Posterior cingulate gyrus (tissue), 11 donors: ENCODE measurements around the gene TUB.

Source experiments
- DNase-seq, 10 donors: peaks; one replicate each; pipeline versions ENCODE4 v3.0.0 to v3.0.0-alpha.2; 2020 to 2021; ENCODE audit warnings: mixed read lengths in 3 of 10
- intact Hi-C: fragments of 100-400 bp; cut with DNase I; formaldehyde crosslinking; loops from one replicate; pipeline ENCODE4 v1.15.1; 2023

TUB gene

GRCh38 chr11:8086571-8086970, 5.6 kb downstream of the TUB start:
- intact Hi-C loops = loop anchor here (10.0 kb wide), 1 partner anchor 192 kb away; no protein-coding TSS in a partner anchor

DNA sequence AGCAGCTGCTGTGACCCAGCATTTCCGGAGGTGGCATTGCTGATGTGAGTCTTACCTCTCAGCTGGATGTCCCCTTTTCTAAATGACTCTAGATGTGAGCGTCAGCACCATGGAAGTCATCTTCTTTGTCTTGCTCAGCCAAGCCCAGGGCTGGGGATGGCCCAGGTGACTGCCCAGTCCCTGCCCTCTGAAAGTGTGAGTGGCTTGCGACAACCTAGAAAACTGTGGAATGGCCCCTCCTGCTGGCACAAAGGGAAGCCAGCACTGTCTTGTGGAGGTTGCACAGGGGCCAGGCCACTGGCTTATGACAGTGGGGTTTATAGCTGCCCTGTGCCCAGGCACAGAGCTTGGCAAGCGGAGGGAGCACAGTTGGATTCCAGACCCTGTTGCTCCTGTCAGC, 6.2 kb downstream of the TUB start:
- intact Hi-C loops = loop anchor here (10.0 kb wide), 1 partner anchor 192 kb away; no protein-coding TSS in a partner anchor
- peak in 1 of 10 donors; percentile 69 for DNase-seq

More at GRCh38 chr11:8086571-8086970, 5.6 kb downstream of the TUB start:
- DNase-seq = no peak

- intact Hi-C loops = loop anchor here (10.0 kb wide), 1 partner anchor 193 kb away; no protein-coding TSS in a partner anchor
- peak in 1 of 10 donors; percentile 36 for DNase-seq
These were observed 6.7 kb downstream of the TUB start for GRCh38 chr11:8087756-8088155.

GRCh38 chr11:8089791-8090510, 8.9 kb downstream of the TUB start:
- DNase-seq = peak in 2 of 10 donors; percentile 63 to 81
- intact Hi-C loops = loop anchor here (10.0 kb wide), 1 partner anchor 195 kb away; no protein-coding TSS in a partner anchor

- DNase-seq = peak in 5 of 10 donors; percentile 56 to 87 (median 63)
- intact Hi-C loops = no loop called here
These were observed 9.7 kb downstream of the TUB start for GRCh38 chr11:8090756-8091155.

DNA sequence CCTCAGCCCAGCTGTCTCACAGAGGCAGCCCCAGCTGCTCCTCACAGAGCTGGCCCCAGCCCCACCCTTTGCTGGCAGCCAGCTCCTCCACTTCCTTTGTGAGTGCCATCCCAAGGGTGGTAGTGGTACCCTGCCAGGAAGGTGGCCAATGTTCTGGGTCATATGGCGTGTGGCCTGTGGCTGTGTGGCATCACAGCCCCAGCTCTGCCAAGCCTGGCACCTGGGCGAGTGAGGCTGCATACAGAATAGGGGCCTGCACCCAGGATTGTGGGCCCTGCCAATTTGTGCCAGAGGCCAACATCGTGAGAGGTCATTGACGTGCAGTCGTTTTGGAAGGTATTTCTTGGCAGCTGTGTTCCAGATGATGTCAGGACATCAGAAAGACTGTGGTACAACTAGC, 10.7 kb downstream of the TUB start:
- intact Hi-C loops = no loop called here
- peak in 1 of 10 donors; percentile 68 for DNase-seq

DNA sequence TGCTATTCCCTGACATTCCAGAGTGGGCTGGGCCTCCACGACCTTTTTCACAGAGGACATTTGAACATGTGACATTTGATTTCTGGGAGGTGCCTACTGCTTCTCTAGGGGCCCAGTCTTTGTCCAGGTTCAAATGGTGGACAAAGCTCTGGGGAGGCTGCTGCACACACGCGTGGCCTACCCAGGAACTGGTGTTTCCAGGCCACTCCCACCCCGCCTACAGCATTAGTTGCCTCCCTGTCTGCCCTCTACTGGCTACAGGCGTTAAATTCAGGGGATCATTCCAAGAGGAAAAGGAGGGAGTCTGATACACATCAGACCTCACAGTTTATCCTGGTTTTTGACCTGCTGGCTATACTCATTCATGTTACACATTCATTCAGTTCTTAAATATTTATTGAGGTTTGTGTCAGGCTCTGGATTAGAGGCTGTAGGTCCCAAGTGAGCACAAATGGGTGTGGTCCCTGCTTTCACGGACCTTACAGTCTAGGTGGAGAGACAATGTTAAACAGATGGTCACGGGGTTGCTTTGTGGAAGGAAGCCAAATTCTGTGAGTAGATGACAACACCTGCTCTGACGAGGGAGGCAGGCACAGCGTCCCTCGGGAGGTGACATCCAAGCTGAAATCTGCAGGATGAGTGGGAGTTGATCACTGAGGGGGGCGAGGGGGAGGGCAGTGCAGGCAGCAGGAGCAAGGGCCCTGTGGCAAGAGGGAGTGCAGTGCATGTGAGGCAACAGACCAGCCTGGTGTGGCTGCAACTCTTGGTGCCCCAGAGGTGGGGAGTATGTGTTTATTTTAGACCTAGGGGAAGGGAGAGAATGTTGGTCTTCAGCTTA, 11.8 kb downstream of the TUB start:
- intact Hi-C loops = no loop called here
- DNase-seq = peak in 5 of 10 donors; percentile 50 to 88 (median 66)

GRCh38 chr11:8093931-8094575, 13.0 kb downstream of the TUB start:
- DNase-seq = peak in 1 of 10 donors; percentile 71
- intact Hi-C loops = no loop called here

DNA sequence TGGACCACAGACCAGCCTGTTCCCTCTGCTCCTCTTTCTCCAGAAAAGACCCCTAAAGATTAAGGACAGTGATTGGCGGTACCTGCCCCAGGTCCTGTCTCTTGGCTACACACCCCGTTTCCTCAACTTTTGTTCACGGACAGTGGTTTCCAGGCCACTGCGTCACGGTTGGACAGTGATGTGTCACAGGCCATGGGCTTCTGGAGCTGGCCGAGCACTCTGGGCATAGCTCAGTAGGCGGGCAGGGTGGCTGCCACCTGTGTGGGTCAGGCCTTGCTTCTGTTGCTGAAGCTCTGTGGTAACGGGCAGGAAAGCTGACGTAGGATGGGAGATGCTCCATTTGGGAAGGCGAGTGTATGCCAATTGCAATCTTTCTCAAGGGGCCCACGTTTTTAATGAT, 13.6 kb downstream of the TUB start:
- DNase-seq = peak in 2 of 10 donors; percentile 62 to 80
- intact Hi-C loops = no loop called here

- intact Hi-C loops = no loop called here
- peak in 1 of 10 donors; percentile 83 for DNase-seq
These were observed 14.4 kb downstream of the TUB start for GRCh38 chr11:8095371-8095770.

DNA sequence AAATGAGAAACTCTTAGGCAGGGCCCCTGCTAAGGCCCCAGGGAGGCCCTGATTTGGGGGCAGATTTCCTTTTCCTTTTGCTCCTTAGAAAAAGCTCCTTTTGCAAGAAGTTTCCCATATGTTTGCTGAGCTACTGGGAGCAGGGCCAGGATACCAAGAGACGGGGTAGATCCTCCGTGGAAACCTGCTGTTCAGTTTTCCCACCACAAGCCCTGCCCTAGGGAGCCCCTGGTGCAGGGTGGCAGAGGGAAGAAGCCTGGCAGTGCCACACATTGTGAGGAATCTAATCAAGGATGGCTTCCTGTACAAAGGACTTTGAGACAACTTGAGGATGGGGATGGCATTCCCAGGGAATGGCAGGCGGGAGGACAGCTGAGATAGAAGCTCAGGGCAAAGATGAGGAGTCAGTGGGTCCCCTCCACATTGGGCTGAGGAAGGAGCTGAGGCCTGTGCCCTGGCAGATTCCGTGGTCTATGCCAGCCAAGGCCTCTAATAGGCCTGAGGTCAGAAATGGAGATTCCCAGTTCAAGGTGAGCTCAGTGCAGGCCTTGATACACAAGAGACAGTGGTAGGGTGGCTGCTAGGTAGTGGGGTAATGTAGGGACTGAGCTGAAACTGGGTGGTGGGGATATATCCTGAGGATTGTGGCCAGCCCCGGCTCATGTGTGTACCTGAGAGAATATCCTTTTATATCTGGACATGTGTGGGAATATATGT, 15.0 kb downstream of the TUB start:
- DNase-seq = peak in 2 of 10 donors; percentile 54 to 77
- intact Hi-C loops = no loop called here

- peak in 1 of 10 donors; percentile 67 for DNase-seq
These were observed 15.6 kb downstream of the TUB start for GRCh38 chr11:8096575-8096974.

DNA sequence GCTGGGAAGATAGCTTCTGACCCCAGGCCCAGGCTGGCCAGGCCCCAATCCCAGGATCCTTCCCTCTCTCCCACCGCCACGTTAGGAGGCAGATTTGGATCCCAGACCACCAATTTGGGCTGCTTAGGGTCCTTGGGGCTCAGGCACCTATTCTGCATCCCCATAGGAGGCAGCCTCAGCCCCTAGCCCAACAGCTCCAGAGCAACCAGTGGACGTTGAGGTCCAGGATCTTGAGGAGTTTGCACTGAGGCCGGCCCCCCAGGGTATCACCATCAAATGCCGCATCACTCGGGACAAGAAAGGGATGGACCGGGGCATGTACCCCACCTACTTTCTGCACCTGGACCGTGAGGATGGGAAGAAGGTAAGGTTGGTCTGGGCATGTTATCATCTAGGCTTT, 16.1 kb downstream of the TUB start:
- peak in 2 of 10 donors; percentile 47 to 52 for DNase-seq
- intact Hi-C loops = no loop called here

More at GRCh38 chr11:8096575-8096974, 15.6 kb downstream of the TUB start:
- intact Hi-C loops = no loop called here

DNA sequence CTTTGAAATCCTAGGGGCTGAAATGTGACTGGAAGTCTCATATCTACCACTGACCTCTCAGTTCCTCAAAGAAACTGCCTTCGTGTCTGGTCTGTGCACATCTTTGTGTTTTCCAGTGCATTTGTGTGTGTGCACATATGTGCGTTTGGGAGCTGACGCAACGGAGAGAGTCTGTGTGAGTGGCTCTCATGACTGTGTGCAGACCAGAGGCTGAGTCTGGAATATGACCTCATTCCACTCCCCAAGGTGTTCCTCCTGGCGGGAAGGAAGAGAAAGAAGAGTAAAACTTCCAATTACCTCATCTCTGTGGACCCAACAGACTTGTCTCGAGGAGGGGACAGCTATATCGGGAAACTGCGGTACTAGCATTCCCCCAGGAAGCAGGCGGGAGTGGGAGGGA, 16.5 kb downstream of the TUB start:
- DNase-seq = peak in 1 of 10 donors; percentile 45
- intact Hi-C loops = no loop called here

DNA sequence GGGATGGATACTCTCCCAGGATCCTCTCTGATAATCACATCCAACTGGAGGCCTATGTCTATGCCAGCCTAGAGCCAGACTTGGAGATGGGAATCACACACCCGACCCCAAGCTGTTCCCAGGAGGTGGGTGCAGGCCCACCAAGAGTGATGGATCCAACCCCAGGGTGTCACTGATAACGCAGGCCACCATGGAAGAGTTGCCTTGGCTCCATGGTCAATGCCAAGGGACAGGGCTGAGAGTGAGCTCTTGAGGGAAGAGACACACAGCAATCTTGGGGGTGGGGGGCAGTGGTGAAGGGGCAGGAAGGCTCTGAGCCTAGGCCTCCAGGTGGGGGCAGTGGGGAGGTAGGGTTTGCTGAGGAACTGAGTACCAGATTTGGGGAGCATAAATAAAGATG, 16.9 kb downstream of the TUB start:
- peak in 1 of 10 donors; percentile 45 for DNase-seq
- intact Hi-C loops = loop anchor here (2.0 kb wide), 1 partner anchor 65 kb away; no protein-coding TSS in a partner anchor

DNA sequence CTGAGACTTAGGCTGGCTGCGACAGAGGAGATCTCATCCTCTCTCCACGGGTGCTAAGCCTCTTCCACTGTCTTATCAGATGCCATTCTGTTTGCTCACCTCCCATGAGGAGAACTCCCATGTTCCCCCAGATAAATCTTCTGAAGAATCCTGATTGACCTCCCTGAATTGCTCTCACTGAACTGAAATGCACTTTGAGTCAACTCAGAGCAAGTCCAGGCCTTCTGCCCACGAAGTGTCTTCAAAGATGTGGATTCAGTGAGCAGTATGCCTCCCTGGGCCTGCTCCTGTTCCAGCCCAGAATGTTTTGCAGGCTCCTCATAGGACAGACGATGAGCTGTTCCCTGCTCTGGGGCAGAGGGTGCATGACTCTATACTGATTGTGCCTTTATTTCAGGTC, 17.4 kb downstream of the TUB start:
- intact Hi-C loops = loop anchor here (2.0 kb wide), 1 partner anchor 66 kb away; no protein-coding TSS in a partner anchor
- no peak for DNase-seq

DNA sequence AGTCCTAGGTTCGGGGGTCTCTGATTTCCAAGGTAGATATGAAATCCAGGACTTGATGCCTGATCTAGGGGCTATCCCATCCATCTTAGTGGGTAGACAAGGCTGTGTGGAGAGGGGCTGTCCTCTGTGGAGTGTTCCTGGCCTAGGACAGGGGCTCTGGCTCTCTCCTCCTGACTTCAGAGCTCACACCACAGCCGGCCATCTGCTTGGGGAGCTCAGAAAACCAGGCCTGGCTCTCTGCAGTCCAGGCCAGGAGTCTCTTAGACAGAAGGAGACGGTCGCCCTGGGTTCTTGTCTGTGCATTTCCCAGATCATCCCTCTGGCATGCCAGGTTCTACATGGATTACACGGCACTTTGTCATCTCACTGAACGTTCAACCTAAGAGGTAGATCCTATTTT, 17.9 kb downstream of the TUB start:
- DNase-seq = peak in 1 of 10 donors; percentile 80
- intact Hi-C loops = loop anchor here (1.0 to 2.0 kb wide), 2 partner anchors 66 to 93 kb away; no protein-coding TSS in a partner anchor

DNA sequence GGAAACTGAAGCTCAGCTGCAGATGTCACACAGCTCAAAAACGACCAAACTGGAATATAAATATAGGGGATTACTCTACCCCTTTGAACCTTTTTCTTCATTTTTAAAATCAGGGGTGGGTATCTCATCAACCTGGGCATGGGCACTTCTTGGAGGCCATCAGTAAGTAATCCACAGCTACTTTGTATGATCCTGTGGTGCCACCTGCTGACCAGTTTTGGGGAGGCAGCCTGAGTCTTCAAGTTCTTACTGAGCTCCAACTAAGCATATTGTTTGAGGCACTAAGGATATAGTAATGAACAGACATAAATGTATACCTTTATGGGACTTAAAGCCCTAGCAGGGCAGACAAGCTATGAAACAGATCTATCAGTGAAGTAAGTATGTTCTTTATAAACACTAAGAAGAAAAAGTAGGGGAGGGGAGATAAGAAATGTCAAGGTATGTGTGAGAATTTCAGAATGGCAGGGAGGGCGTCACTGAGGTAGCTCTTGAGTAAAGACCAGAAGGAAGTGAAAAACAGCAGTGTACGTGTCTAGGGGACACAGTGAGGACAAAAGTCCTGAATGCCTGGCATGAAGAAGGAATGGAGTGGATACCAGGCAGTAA, 18.4 kb downstream of the TUB start:
- intact Hi-C loops = loop anchor here (1.0 to 2.0 kb wide), 2 partner anchors 67 to 93 kb away; no protein-coding TSS in a partner anchor
- peak; percentile 58 to 96 (median 86) for DNase-seq

DNA sequence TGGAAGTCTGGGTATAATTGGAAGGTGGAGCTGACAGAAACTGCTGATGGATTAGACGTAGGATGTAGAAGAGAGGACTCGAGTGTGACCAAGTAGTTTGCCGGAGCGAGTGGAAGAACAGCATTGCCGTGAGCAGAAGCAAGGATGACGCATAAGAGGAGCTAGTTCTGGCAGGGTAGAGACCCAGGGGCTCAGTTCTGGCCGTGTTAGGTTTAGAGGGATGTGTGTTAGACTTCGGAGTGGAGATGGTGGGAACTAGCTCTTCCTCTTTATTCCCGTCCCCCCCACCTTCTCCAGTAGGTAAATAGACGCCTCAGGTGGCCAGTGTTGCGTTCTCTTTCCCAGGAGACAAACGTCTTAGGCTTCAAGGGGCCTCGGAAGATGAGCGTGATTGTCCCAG, 19.1 kb downstream of the TUB start:
- intact Hi-C loops = no loop called here
- DNase-seq = peak in 1 of 10 donors; percentile 67
